IPS DF 19.7 (cell line): ENCODE results near the gene GIPC1.
"Not testable (repeated sequence)": the region's sequence is repeated elsewhere in the genome, so short reads cannot be mapped to it uniquely, and the experiment has no call there.

Experiments used
- DNase-seq: peaks from one replicate; pipeline ENCODE4 v3.0.0-alpha.2; 2013; ENCODE audit warnings: low read depth, low spot score

The GIPC1 gene

GRCh38 chr19:14517840-14518505 is 22.0 kb upstream of the GIPC1 start, which contains the start of gene DNAJB1:
Gene DNAJB1, minus strand, starts transcription at chr19:14518397. Its CDS starts 48 bp downstream, at chr19:14518349.
- DNase-seq = no peak

DNA sequence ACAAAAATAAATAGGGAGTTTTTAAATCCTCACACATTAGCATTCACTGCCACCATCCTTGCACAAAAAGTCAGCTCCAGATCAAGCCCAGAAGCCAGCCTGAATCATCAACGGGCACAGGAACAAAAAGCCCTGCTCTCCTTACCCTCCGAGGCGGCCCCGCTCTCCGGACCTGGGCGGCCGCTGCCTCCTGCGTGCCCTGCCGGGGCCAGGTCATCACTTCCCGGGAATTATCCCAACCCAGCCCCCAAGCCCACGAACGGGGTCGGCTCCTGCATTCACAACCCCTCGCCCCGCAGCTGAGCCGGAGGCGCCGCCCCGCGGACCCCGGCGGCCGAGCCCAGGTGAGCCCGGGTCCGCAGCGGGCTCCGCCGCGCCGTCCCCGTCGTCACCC is 21.5 kb upstream of the GIPC1 start:
- no peak for DNase-seq

DNA sequence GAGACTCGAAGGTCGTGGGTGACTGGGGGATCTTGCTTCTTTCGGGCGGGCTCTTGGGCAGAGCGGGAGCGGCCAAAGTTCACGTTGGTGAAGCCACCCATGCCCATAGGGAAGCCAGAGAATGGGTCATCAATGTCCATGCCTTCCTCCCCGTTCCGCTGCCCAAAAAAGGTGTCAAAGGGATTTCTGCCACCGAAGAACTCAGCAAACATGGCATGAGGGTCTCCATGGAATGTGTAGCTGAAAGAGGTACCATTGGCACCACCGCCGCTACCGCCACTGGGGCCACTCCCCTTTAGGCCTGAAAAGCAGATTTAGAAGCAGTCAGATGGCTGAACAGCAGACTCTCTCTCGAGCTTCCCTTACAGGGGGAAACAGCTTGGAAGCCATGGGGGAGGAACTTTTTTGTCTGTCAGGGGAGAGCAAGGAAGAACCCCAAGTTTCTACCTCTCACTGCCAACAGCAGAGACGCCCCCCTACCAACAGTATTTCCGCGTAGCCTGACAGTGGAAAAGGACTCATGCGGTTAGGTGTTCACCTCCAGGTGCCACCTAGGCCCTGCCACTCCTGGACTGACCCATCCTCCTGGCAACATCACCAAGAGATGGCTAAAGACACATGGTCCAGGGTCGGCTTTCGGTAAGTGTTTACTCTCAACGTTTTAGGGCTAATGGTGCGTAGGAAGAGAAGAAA is 21.0 kb upstream of the GIPC1 start:
- DNase-seq = no peak

DNA sequence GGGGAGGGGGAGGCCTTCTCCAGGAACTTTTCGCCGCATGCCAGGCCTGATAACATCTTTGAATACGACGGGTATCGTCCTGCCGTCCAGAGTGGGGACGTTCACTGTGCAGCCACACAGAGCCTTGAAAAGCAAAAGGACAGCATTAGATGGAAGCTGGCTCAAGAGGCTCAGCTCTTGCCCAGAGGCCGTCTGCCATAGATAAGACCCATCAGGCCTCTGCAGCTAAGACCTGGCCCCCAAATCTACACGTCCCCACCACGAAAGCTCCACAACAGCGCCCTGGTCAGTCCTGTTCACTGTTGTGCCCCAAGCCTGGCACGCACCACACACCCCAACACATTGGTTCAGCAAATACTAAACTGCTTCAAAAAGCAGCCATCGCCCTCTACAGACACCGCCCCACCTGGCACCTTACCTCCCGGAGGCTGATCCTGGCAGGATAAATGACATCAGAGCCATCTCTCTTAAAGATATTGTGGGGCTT is 20.2 kb upstream of the GIPC1 start:
- DNase-seq = no peak

GRCh38 chr19:14515501-14516047 is 19.6 kb upstream of the GIPC1 start:
- DNase-seq = no peak

GRCh38 chr19:14514215-14514863 is 18.4 kb upstream of the GIPC1 start:
- no peak for DNase-seq

DNA sequence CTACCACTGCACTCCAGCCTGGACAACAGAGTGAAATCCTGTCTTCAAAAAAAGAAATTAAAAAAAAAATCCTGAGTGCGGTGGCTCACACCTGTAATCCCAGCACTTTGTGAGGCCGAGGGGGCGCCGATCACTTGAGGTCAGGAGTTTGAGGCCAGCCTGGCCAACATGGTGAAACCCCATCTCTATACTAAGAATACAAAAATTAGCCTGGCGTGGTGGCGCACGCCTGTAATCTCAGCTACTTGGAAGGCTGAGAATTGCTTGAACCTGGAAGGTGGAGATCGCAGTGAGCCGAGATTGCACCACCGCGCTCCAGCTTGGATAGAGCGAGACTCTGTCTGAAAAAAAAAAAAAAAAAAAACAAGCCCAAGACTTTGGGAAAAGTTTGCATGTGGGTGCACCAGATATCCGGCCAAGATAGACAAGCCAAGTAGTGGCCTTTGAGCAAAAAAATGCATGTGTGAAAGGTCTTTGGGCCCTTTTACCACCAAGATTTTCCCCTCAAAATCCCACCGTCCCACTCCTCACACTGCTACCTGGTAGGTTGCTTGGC is 16.6 kb upstream of the GIPC1 start:
- DNase-seq = no peak

GRCh38 chr19:14511229-14511593 is 15.3 kb upstream of the GIPC1 start:
- DNase-seq = no peak

DNA sequence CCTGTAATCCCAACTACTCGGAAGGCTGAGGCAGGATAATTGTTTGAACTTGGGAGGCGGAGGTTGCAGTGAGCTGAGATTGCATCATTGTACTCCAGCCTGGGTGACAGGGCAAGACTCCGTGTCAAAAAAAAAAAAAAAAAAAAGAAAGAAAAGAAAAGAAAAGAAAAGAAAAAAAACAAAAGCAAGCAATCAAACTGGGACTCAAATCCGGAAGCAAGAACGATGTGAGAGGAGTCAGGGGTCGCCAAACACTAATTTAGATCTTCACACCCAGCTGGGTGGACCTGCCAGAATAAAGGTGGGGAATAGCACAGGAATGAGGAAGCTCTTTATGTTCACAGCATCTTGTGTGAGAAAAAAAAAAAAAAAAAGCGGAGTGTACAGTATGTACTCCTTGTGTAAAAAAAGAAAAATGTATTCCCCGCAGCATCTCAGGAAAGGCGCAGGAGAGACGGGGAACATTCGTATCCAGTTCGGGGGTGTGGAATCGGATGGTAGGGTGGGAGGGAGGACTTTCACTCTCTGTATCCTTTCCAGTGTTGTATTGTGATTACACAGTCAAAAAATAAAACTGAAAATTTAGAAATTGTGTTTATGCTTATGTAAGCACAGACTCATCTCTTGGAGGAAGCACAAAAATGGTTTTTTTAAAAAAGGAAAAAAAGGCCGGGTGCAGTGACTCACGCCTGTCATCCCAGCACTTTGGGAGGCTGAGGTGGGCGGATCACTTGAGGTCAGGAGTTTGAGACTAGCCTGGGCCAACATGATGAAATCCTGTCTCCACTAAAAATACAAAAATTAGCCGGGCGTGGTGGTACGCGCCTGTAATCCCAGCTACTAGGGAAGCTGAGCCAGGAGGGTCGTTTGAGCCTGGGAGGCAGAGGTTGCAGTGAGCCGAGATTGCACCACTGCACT is 14.6 kb upstream of the GIPC1 start:
- no peak for DNase-seq

DNA sequence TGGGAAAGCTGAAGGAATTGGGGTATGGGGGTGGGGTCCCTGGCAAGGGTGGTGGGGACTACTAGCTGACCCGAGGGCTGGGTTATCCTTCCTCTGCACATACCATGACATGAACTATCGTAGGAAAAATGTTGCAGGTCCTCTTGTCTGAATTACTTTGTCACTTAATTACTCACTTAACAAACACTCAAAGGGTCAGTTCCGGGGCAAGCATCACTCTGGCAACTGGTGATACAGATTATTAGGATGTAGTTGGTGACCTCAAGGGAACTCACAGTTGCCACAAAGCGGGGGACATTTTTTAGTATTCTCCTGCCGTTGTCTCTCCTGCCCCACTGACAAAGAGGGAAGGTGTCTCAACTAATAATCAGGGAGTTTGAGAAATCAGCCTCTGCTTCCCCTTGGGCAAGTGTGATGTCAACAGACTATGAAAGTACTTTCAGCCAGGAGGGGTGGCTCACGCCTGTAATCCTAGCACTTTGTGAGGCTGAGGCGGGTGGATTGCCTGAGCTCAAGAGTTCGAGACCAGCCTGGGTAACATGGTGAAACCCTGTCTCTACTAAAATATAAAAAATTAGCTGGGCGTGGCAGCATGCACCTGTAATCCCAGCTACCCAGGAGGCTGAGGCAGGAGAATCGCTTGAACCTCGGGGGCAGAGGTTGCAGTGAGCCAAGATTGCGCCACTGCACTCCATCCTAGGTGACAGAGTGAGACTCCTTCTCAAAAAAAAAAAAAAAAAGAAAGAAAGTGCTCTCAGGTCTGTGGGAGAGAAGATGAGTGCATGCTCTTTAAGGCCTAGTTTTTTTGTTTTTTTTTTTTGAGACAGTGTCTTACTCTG is 12.0 kb upstream of the GIPC1 start:
- no peak for DNase-seq

DNA sequence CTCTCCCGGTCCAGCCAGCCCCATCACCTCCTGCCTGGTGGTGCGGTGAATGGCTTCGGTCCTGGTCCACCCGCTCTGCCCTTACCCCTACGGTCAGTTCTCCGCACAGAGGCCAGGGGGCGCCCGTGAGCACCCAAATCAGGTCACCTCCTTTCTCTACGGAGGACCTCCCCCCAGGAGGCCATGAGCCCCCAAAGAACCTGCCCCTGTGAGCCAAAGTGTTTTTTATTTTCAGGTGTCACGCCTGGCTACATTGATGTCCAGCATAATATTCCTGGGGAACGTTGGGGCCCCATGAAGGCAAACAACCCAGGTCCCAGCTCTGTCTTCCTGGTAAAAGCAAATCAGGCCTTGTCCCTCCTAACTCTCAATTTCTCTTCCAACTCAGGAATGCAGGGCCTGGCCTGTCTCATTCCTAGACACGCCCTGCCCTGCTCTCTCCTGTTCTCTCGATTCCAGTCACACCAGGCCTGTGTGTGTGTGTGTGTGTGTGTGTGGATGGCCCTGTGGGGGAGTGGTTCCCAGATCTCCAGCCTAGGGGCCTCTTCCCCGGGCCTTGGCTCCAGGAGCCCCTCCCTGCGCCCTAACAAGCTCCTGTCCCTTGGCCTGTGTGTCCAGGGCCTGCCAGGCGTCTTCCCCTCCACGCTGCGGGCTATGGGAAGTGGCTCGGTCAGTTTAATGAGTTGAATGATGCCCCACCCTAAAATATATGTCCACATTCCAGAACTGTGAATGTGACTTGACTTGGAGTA is 9.7 kb upstream of the GIPC1 start:
- no peak for DNase-seq

DNA sequence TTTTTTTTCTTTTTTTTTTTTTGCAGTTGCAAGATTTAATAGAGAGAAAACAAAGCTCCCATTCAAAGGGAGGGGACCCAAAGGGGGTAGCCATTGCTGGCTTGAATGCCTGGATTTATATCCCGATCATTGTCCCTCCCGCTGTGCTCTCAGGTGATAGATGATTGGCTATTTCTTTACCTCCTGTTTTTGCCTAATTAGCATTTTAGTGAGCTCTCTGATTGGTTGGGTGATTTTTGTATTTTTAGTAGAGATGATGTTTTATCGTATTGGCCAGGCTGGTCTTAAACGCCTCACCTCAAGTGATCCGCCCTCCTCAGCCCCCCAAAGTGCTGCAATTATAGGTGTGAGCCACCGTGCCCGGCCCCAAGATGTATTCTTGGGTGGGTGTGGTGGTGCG is 8.6 kb upstream of the GIPC1 start:
- DNase-seq = not testable (repeated sequence)

- DNase-seq = no peak
Observed at GRCh38 chr19:14503285-14503684, 7.4 kb upstream of the GIPC1 start.

DNA sequence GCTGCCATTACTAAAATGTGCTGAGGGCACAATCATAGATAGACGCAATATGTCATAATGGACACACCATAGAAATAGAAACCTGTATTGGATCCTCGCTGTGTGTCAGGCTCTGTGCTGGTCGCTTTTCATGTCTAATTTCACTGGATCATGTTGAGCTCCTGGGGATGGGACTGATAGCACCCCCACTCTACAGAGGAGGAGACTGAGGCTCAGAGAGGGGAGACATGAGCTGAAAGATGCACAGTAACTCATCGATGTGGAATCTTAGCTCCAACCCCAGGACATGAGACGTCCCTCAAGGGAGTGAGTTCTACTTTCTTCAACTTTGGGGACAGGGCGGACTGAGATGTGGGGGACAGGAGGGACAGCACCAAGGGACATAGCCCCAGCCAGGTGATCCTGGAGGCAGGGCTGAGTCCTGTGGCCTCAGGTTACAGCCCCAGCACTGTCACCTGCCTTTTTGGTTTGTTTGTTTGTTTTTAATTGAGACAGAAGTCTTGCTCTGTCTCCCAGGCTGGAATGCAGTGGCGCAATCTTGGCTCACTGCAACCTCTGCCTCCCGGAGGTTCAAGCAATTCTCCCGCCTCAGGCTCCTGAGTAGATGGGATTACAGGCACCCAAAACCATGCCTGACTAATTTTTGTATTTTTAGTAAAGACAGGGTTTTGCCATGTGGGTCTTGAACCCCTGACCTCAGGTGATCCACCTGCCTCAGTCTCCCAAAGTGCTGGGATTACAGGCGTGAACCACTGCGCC is 6.6 kb upstream of the GIPC1 start:
- no peak for DNase-seq

DNA sequence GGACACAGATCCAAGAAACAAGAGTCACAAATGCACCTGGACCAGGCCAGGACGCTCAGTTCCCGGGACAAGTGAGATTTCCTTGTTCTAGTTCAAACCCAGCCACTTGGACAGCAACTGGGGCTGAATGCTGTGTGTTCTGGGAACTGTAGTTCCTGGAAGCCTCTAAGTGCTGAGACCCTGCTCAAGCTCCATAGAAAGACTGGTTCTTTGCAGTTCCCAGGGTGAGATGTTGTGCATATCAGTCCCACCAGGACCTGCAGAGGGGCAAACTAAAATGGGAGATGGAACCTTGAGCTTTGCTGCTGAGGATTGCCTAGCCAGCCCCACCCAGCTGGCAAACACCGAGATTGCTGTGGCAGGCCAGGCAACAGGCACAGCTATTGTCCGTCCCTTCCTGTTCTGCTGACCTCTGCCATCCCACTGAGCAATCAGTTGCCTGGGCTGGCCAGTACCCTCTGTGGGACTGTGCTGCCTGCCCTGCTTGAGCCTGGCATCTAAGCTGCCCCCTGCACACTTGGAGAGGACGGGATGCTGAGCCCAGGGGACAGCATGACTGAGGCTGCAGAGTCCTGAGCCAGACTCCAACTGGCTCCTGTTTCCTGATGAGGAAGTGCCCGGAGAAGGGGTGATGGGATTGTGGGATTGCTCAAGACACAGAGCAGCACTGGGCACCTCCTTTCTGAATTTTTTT is 1.4 kb upstream of the GIPC1 start:
- DNase-seq = no peak

DNA sequence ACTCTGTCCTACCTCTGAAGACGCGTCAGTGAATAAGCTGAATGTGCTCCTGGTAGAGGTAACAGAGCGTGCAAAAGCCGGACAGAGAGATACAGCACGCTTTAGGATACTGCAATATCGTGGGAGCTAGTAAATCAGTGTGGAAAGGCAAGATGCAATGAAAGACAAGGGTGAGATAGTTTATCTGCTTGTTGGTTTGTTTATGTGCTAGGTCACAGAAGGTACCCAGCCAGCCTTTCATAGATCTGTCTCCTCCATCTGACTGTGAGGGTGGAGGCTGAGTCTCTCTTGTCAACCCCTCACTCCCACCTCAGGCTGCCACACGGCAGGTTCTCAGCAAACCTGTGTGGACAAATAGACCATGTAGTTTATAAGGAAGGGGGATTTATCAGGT is 904 bp upstream of the GIPC1 start:
- no peak for DNase-seq

- no peak for DNase-seq
Observed at GRCh38 chr19:14495672-14496028, 277 bp downstream of the GIPC1 start.
